Neural progenitor cell (in vitro differentiated cells): ENCODE data around the gene MYOM1. TPM values are rescaled to one million over a fixed set of nuclear protein-coding genes. Genes with fewer than 3 reads are reported as not detected.

Experiments used
- DNase-seq: peaks from one replicate; pipeline ENCODE4 v3.0.0-alpha.2; 2016; ENCODE audit warnings: low spot score
- H2AFZ ChIP-seq: fragments of 200-600 bp; sonication (generic); replicated peaks from 2 replicates; pipeline ENCODE4 v1.6.1; 2016; ENCODE audit warnings: antibody characterized with exemption
- H3F3A ChIP-seq: fragments of 200-600 bp; sonication (generic); 2 replicates; pipeline ENCODE4 v1.6.1; 2016; ENCODE audit warnings: antibody characterized with exemption, low read depth
- H3K27ac ChIP-seq: fragments of 200-600 bp; sonication (generic); 2 replicates; pipeline ENCODE4 v1.5.1; 2016; ENCODE audit warnings: mild to moderate bottlenecking
- H3K27me3 ChIP-seq: fragments of 200-600 bp; sonication (generic); 2 replicates; pipeline ENCODE4 v1.6.1; 2016; ENCODE audit warnings: mild to moderate bottlenecking, moderate library complexity
- H3K36me3 ChIP-seq: fragments of 200-600 bp; sonication (generic); 2 replicates; pipeline ENCODE4 v1.5.1; 2016
- H3K4me1 ChIP-seq: fragments of 200-600 bp; sonication (generic); 2 replicates; pipeline ENCODE4 v1.6.1; 2016; ENCODE audit warnings: mixed run types
- H3K4me2 ChIP-seq: fragments of 200-600 bp; sonication (generic); 2 replicates; pipeline ENCODE4 v1.6.1; 2016
- H3K4me3 ChIP-seq: fragments of 200-600 bp; sonication (generic); 2 replicates; pipeline ENCODE4 v1.5.1; 2016
- H3K79me2 ChIP-seq: fragments of 200-600 bp; sonication (generic); 2 replicates; pipeline ENCODE4 v1.6.1; 2016; ENCODE audit warnings: low read depth
- H3K9ac ChIP-seq: fragments of 200-600 bp; sonication (generic); 2 replicates; pipeline ENCODE4 v1.6.1; 2016
- H3K9me3 ChIP-seq: fragments of 200-600 bp; sonication (generic); 2 replicates; pipeline ENCODE4 v1.5.1; 2016; ENCODE audit warnings: low read depth
- H4K20me1 ChIP-seq: fragments of 200-600 bp; sonication (generic); 2 replicates; pipeline ENCODE4 v1.6.1; 2016; ENCODE audit warnings: low read depth
- H3K27ac Mint-ChIP-seq: 3 replicates; pipeline ENCODE4 v1.8.0; 2021; ENCODE audit warnings: mixed read lengths
- H3K27me3 Mint-ChIP-seq: 2 replicates; pipeline ENCODE4 v1.8.0; 2022; ENCODE audit warnings: low read depth, mild to moderate bottlenecking, inconsistent platforms, moderate library complexity, mixed read lengths; ENCODE audit not compliant: insufficient read depth
- H3K36me3 Mint-ChIP-seq: 3 replicates; pipeline ENCODE4 v1.8.0; 2021; ENCODE audit warnings: mixed read lengths
- H3K4me1 Mint-ChIP-seq: 3 replicates; pipeline ENCODE4 v1.8.0; 2021; ENCODE audit warnings: mixed read lengths
- H3K4me3 Mint-ChIP-seq: 3 replicates; pipeline ENCODE4 v1.8.0; 2021; ENCODE audit warnings: mild to moderate bottlenecking, moderate library complexity, mixed read lengths
- H3K9me3 Mint-ChIP-seq: 3 replicates; pipeline ENCODE4 v1.8.0; 2020; ENCODE audit warnings: mixed read lengths
- CTCF ChIP-seq: fragments of 200-600 bp; sonication (generic); IDR thresholded peaks from 2 replicates; pipeline ENCODE4 v1.5.1; 2017; ENCODE audit warnings: antibody characterized with exemption, mild to moderate bottlenecking
- EZH2 ChIP-seq: fragments of 200-600 bp; sonication (generic); IDR thresholded peaks from 2 replicates; pipeline ENCODE4 v1.6.1; 2017; ENCODE audit warnings: antibody characterized with exemption, mild to moderate bottlenecking, moderate library complexity
- EZH2phosphoT487 ChIP-seq: fragments of 200-600 bp; sonication (generic); IDR thresholded peaks from 2 replicates; pipeline ENCODE4 v1.6.1; 2017; ENCODE audit warnings: antibody characterized with exemption
- total RNA-seq: library from RNA; depleted of rRNA; stranded (reverse); fragments of >200 nt; gene quantifications from 2 replicates; pipeline ENCODE4 v1.2.3, GENCODE V29; 2015; ENCODE audit warnings: low replicate concordance

The MYOM1 gene
- total RNA-seq, 1 donor from 2014 or later = 0.45 TPM

DNA sequence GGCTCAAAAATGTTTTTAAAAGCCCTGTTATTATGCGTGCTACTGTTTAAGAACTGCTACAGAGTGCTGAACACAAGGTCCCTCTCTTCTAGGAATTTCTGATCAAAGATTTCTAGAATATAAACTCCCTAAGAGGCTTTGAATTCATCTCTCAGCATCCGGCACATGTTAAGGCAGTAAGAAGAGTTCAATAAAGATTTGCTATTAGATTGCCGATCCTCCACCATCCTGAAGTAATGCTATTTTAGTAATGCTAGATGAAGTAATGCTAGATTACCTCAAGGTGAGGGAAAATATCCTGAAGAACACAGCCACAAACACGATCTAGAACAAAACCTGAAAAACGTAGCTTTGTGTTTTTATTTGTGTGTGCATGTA lies 41.2 kb upstream of the MYOM1 start:
- Mint-ChIP-seq H3K27ac (peak overlapping the region; percentile 100), H3K4me3 (peak overlapping the region; percentile 93), H3K36me3 (peaks cover 2% of the 10 kb centered on the region), H3K27me3 (no peaks in the 10 kb centered on the region), H3K9me3 (no peaks in the 10 kb centered on the region), H3K4me1 (peaks cover 36% of the 10 kb centered on the region)
- no peak for TF ChIP-seq EZH2phosphoT487
- no peak for TF ChIP-seq EZH2
- no peak for TF ChIP-seq CTCF
- H2AFZ ChIP-seq = peak overlapping the region; percentile 90
- peak overlapping the region; percentile 90 for H3K4me2 ChIP-seq
- H3K9me3 ChIP-seq = no peaks in the 10 kb centered on the region
- peaks cover 7% of the 10 kb centered on the region for H3K36me3 ChIP-seq
- peaks cover 47% of the 10 kb centered on the region for H3K79me2 ChIP-seq
- no peaks in the 10 kb centered on the region for H3K27me3 ChIP-seq
- no peak for DNase-seq
- peak overlapping the region; percentile 99 for H3K9ac ChIP-seq
- peak overlapping the region; percentile 100 for H3K27ac ChIP-seq
- H4K20me1 ChIP-seq = peaks cover 38% of the 10 kb centered on the region
- H3F3A ChIP-seq = peaks cover 44% of the 10 kb centered on the region
- peak overlapping the region; percentile 81 for H3K4me3 ChIP-seq
- peaks cover 18% of the 10 kb centered on the region for H3K4me1 ChIP-seq

GRCh38 chr18:3257627-3258120 lies 37.9 kb upstream of the MYOM1 start:
- TF ChIP-seq EZH2phosphoT487 = no peak
- no peak for TF ChIP-seq EZH2
- no peak for TF ChIP-seq CTCF
- Histone ChIP-seq H3K4me3 (no peak overlapping the region), H3F3A (peaks cover 64% of the 10 kb centered on the region), H3K9ac (no peak overlapping the region), H4K20me1 (peaks cover 12% of the 10 kb centered on the region), H3K27ac (no peak overlapping the region), H2AFZ (no peak overlapping the region), H3K27me3 (no peaks in the 10 kb centered on the region), H3K79me2 (peaks cover 21% of the 10 kb centered on the region), H3K9me3 (no peaks in the 10 kb centered on the region), H3K4me1 (peaks cover 9% of the 10 kb centered on the region), H3K36me3 (peaks cover 29% of the 10 kb centered on the region), H3K4me2 (no peak overlapping the region)
- H3K4me1 Mint-ChIP-seq = peaks cover 11% of the 10 kb centered on the region
- no peak overlapping the region for H3K27ac Mint-ChIP-seq
- H3K4me3 Mint-ChIP-seq = no peak overlapping the region
- no peaks in the 10 kb centered on the region for H3K9me3 Mint-ChIP-seq
- no peak for DNase-seq
- H3K27me3 Mint-ChIP-seq = no peaks in the 10 kb centered on the region
- peaks cover 15% of the 10 kb centered on the region for H3K36me3 Mint-ChIP-seq

GRCh38 chr18:3256693-3257626 lies 37.2 kb upstream of the MYOM1 start:
- Mint-ChIP-seq H3K27me3 (no peaks in the 10 kb centered on the region), H3K27ac (no peak overlapping the region), H3K4me3 (no peak overlapping the region), H3K4me1 (peaks cover 9% of the 10 kb centered on the region), H3K9me3 (no peaks in the 10 kb centered on the region), H3K36me3 (peaks cover 15% of the 10 kb centered on the region)
- Histone ChIP-seq H3K79me2 (peaks cover 23% of the 10 kb centered on the region), H3K4me1 (peaks cover 9% of the 10 kb centered on the region), H3K27me3 (no peaks in the 10 kb centered on the region), H2AFZ (no peak overlapping the region), H3K9ac (no peak overlapping the region), H3K27ac (no peak overlapping the region), H3K4me3 (no peak overlapping the region), H4K20me1 (peaks cover 10% of the 10 kb centered on the region), H3K36me3 (peaks cover 29% of the 10 kb centered on the region), H3K9me3 (no peaks in the 10 kb centered on the region), H3F3A (peaks cover 64% of the 10 kb centered on the region), H3K4me2 (no peak overlapping the region)
- no peak for DNase-seq
- TF ChIP-seq EZH2 (no peak), EZH2phosphoT487 (no peak), CTCF (no peak)
